Peyer's patch (tissue), 4 donors: Measurements from ENCODE around the gene TDRD9. TPM values are rescaled to one million over a fixed set of nuclear protein-coding genes. Genes with fewer than 3 reads are reported as not detected.
"Not testable (repeated sequence)": the region's sequence is repeated elsewhere in the genome, so short reads cannot be mapped to it uniquely, and the experiment has no call there.

Source experiments
- DNase-seq, 3 donors: peaks; one replicate each; pipeline ENCODE4 v3.0.0-alpha.2; 2017 to 2019
- H3K27ac ChIP-seq, 4 donors: fragments of 200-600 bp; sonication (generic); one replicate each; pipeline ENCODE4 v1.5.1; 2016 to 2019
- H3K27me3 ChIP-seq, 2 donors: fragments of 200-600 bp; sonication (generic); one replicate each; pipeline ENCODE4 v1.5.1; 2019
- H3K36me3 ChIP-seq, 3 donors: fragments of 200-600 bp; sonication (generic); one replicate each; pipeline ENCODE4 v1.5.1; 2016 to 2019
- H3K4me1 ChIP-seq, 4 donors: fragments of 200-600 bp; sonication (generic); one replicate each; pipeline ENCODE4 v1.5.1; 2016 to 2019
- H3K4me3 ChIP-seq, 4 donors: fragments of 200-600 bp; sonication (generic); 1 replicate in 3 of 4; 2 replicates in 1 of 4; pipeline ENCODE4 v1.5.1; 2016 to 2019; ENCODE audit warnings: mild to moderate bottlenecking in 1 of 4
- H3K9me3 ChIP-seq, 4 donors: fragments of 200-600 bp; sonication (generic); one replicate each; pipeline ENCODE4 v1.5.1; 2016 to 2019; ENCODE audit warnings: mild to moderate bottlenecking in 1 of 4
- POLR2A ChIP-seq, 2 donors: fragments of 450-650 bp; IDR thresholded peaks; one replicate each; pipeline ENCODE4 v1.5.1; 2017; ENCODE audit warnings: antibody characterized with exemption in 2 of 2, mild to moderate bottlenecking in 2 of 2, moderate library complexity in 2 of 2
- total RNA-seq, 4 donors: library from RNA; depleted of rRNA; stranded (reverse); fragments of >200 nt; gene quantifications; one replicate each; pipeline ENCODE4 v1.1.0, GENCODE V29; 2016
- TF ChIP-seq, protein P1 (sequence below), 6 experiments: fragments of 450-650 bp in 4 of 6; fragments of 200-600 bp in 2 of 6; sonication (generic) in 1 of 6; IDR thresholded peaks; one replicate each; pipeline ENCODE4 v1.5.1; 2017 to 2019; ENCODE audit warnings: antibody characterized with exemption in 6 of 6, mild to moderate bottlenecking in 3 of 6, moderate library complexity in 1 of 6

Gene TDRD9
- total RNA-seq, 4 donors from 2014 or later, result 0.40 TPM; not detected in 3

DNA sequence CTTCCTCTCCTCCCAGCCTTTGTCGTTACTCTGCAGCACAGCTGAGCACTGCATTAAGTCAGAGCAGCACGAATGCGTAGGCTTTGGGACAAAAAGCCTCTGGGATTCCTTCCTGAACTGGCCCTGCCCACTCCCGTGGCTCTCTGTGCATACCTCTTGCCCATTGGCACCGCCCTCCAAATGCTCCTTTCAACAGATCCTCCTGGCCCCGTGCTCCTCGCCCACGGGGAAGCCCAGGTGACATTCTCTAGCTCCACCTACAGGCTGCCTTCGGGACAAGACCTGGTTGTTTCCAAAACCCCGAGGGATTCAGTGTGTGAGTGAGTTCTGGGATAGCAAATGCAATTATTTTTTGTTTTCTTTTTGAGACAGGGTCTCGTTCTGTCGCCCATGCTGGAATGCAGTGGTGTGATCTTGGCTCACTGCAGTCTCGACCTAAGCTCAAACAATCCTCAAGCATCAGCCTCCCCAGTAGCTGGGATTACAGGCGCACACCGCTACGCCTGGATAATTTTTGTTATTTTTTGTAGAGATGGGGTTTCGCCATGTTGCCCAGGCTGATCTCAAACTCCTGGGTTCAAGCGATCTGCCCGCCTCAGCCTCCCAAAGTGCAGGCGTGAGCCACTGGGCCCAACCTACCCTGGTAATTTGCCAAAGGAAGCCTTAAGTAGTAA is 17.9 kb upstream of the TDRD9 start:
- no peaks in the 10 kb centered on the region for H3K9me3 ChIP-seq
- peak; percentile 61 to 89 (median 84) for DNase-seq
- peaks cover 0 to 12% (median 1%) of the 10 kb centered on the region in 4 donors for H3K4me1 ChIP-seq
- H3K36me3 ChIP-seq, result peaks cover 0 to 46% (median 0%) of the 10 kb centered on the region in 3 donors
- TF ChIP-seq, protein P1, sequence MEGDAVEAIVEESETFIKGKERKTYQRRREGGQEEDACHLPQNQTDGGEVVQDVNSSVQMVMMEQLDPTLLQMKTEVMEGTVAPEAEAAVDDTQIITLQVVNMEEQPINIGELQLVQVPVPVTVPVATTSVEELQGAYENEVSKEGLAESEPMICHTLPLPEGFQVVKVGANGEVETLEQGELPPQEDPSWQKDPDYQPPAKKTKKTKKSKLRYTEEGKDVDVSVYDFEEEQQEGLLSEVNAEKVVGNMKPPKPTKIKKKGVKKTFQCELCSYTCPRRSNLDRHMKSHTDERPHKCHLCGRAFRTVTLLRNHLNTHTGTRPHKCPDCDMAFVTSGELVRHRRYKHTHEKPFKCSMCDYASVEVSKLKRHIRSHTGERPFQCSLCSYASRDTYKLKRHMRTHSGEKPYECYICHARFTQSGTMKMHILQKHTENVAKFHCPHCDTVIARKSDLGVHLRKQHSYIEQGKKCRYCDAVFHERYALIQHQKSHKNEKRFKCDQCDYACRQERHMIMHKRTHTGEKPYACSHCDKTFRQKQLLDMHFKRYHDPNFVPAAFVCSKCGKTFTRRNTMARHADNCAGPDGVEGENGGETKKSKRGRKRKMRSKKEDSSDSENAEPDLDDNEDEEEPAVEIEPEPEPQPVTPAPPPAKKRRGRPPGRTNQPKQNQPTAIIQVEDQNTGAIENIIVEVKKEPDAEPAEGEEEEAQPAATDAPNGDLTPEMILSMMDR (IDR thresholded peaks at IDR 0.05), result peak; percentile 31 to 93 (median 84)
- no peak for TF ChIP-seq POLR2A (IDR thresholded peaks at IDR 0.05)
- peak overlapping the region in 1 of 4 donors; percentile 23 for H3K4me3 ChIP-seq
- H3K27ac ChIP-seq, result no peak overlapping the region
- no peaks in the 10 kb centered on the region for H3K27me3 ChIP-seq

DNA sequence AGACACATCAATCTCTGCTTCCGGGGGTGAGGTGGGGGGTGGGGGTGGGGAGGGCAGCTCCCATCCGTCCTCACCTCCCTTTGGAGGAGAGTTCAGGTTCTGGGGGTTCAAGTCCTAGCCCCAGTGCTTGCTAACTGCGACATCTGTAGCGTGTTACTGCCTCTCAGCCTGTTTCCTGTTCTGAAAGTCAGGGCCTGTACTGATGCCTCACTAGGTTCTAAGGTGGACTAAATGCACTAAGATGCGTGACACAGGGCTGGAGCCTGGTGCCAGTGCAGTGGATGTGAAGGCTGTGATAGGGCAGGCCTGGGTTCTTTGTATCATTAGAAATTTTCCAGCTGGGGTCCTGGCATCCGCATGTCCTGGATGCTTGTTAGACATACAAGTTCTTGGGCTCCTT is 17.3 kb upstream of the TDRD9 start:
- peaks cover 0 to 12% (median 1%) of the 10 kb centered on the region in 4 donors for H3K4me1 ChIP-seq
- no peaks in the 10 kb centered on the region for H3K27me3 ChIP-seq
- no peak overlapping the region for H3K4me3 ChIP-seq
- peaks cover 0 to 52% (median 0%) of the 10 kb centered on the region in 3 donors for H3K36me3 ChIP-seq
- H3K9me3 ChIP-seq, result no peaks in the 10 kb centered on the region
- DNase-seq, result no peak
- H3K27ac ChIP-seq, result no peak overlapping the region
- no peak for TF ChIP-seq POLR2A (IDR thresholded peaks at IDR 0.05)
- TF ChIP-seq, protein P1 (IDR thresholded peaks at IDR 0.05), result no peak

DNA sequence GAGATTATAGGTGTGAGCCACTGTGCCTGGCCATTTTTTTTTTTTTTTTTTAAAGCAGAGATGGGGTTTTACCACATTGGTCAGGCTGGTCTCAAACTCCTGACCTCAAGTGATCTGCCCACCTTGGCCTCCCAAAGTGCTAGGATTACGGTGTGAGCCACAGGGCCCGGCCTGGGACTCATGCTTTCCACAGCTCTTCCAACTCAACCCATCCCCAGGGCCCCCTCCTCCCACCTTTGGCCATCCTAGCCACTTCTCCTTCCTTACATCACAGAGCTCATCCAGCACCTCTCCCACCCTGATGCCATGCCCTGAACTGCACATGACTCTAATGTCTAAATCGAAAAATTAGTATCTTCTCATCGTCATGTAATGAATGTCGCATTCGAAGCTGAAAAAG is 12.6 kb upstream of the TDRD9 start:
- H3K4me3 ChIP-seq, result no peak overlapping the region
- H3K4me1 ChIP-seq, result peaks cover 0 to 20% (median 4%) of the 10 kb centered on the region in 4 donors
- no peaks in the 10 kb centered on the region for H3K27me3 ChIP-seq
- H3K27ac ChIP-seq, result no peak overlapping the region
- TF ChIP-seq POLR2A (IDR thresholded peaks at IDR 0.05), result no peak
- TF ChIP-seq, protein P1 (IDR thresholded peaks at IDR 0.05), result no peak
- H3K9me3 ChIP-seq, result no peaks in the 10 kb centered on the region
- no peak for DNase-seq
- H3K36me3 ChIP-seq, result peaks cover 0 to 54% (median 0%) of the 10 kb centered on the region in 3 donors

DNA sequence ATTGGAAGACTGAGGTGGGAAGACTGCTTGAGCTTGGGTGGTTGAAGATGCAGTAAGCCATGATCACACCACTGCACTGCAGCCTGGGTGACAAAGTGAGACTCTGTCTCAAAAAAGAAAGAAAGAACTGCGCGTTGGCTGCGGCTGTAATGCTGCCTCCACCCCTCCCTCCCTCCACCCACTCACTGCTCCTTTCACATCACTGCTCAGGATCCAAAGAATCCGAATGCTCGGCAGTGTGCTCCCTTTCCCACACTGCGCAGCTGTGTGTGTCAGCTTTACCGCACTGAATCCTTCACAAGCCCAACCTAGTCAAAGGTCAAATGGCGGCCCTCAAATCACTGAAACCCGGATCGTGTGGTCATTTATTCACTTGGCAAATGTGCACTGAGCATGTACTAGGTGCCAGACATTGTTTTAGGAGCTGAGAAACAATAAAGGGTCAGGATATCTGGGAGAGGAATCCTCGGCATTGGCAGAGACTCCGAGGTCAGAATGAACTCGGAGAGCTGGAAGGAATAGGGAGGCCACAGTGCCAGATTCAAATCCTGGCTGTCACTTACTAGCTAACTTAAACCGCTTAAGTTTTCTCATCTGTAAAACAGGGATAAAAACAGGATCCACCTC is 11.5 kb upstream of the TDRD9 start:
- Histone ChIP-seq H3K27me3 (no peaks in the 10 kb centered on the region), H3K27ac (no peak overlapping the region), H3K4me1 (peaks cover 0 to 19% (median 5%) of the 10 kb centered on the region in 4 donors), H3K4me3 (no peak overlapping the region), H3K9me3 (no peaks in the 10 kb centered on the region), H3K36me3 (peaks cover 0 to 46% (median 0%) of the 10 kb centered on the region in 3 donors)
- TF ChIP-seq POLR2A (IDR thresholded peaks at IDR 0.05), result no peak
- TF ChIP-seq, protein P1 (IDR thresholded peaks at IDR 0.05), result no peak
- peak in 1 of 3 donors; percentile 8 for DNase-seq

DNA sequence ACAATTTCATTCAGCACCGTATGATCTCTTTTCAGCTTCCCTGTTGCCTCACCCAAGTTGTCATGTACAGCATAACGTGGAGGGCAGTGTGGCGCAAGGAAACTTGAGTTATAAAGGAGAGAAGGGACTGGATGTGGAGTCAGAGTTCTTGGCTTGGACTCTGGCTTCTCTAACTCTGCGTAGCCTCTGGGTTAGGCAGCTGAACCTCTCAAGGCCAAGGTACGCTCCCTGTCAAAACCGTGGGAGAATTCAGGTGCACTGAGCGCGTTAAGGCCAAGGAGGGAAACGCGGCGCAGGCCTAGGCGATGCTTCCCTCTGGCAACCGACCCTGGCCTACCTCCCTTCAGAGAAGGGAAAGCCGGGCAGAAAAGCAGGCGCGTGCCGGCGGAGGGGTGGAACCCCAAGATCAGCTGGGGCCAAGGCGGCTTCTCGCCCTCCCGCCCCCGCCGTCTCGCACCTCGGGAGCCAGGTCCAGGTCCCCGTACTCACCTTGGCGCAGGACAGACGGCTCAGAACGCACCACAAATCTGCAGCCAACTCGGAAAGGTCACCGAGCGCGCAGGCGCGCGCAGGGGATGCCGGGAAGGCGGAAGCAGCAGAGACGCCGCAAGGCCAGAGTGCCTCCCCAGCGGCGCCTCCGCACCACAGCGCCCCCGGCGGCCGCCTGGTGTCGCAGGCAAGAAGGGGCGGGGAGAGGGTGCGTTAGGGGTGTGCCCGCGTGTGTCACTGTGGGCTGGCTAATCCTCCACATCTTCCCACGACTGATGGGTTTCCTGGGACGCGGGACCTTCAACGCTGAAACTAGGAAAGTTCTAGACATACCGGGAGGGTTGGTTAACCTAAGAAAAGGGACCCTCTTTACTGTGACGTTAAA is 7.0 kb upstream of the TDRD9 start:
- Histone ChIP-seq H3K9me3 (no peaks in the 10 kb centered on the region), H3K4me1 (peaks cover 0 to 27% (median 5%) of the 10 kb centered on the region in 4 donors), H3K27ac (peak overlapping the region; percentile 75 to 92 (median 86)), H3K36me3 (peaks cover 0 to 7% (median 0%) of the 10 kb centered on the region in 3 donors), H3K4me3 (peak overlapping the region; percentile 67 to 97 (median 84)), H3K27me3 (no peaks in the 10 kb centered on the region)
- DNase-seq, result peak; percentile 83 to 97 (median 95)
- TF ChIP-seq, protein P1 (IDR thresholded peaks at IDR 0.05), result peak; percentile 96 to 99 (median 98)
- TF ChIP-seq POLR2A (IDR thresholded peaks at IDR 0.05), result peak; percentile 81 to 82

DNA sequence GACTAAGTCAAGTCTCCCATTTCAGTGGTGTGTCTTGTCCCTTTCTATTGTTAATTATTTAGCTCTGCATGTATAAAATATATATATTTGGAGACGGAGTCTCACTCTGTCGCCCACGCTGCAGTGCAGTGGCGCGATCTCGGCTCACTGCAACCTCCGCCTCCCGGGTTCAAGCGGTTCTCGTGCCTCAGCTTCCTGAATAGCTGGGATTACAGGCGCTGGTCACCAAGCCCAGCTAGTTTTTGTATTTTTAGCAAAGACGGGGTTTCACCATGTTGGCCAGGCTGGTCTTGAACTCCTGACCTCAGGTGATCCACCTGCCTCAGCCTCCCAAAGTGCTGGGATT is 6.4 kb upstream of the TDRD9 start:
- not testable (repeated sequence) for DNase-seq, H3K36me3 ChIP-seq, H3K27me3 ChIP-seq, H3K9me3 ChIP-seq, H3K27ac ChIP-seq
- Histone ChIP-seq H3K4me1 (peaks cover 0 to 27% (median 5%) of the 10 kb centered on the region in 4 donors), H3K4me3 (peak overlapping the region in 3 of 4 donors; percentile 83 to 97 (median 86))
